Subcutaneous abdominal adipose tissue (tissue), 5 donors: Measurements from ENCODE around the gene CTDSP1.
A peak's percentile ranks its signal among the peaks of the same experiment; 100 is the strongest.

Source experiments
- H3K27ac ChIP-seq: one replicate; pipeline ENCODE4 v1.7.0; 2013; ENCODE audit warnings: low read depth, mild to moderate bottlenecking, inconsistent platforms, low read length, moderate library complexity
- H3K27me3 ChIP-seq, 5 donors: one replicate each; pipeline ENCODE4 v1.7.0; 2013; ENCODE audit warnings: low read length in 5 of 5, inconsistent platforms in 1 of 5; ENCODE audit not compliant: control insufficient read depth in 5 of 5, insufficient read depth in 4 of 5
- H3K36me3 ChIP-seq, 5 donors: one replicate each; pipeline ENCODE4 v1.7.0; 2013; ENCODE audit warnings: low read length in 5 of 5; ENCODE audit not compliant: control insufficient read depth in 5 of 5, insufficient read depth in 5 of 5
- H3K4me1 ChIP-seq, 5 donors: one replicate each; pipeline ENCODE4 v1.7.0; 2013; ENCODE audit warnings: low read length in 5 of 5, mild to moderate bottlenecking in 3 of 5, moderate library complexity in 1 of 5; ENCODE audit not compliant: control insufficient read depth in 5 of 5, insufficient read depth in 5 of 5
- H3K4me3 ChIP-seq, 5 donors: one replicate each; pipeline ENCODE4 v1.7.0; 2013; ENCODE audit warnings: low read length in 5 of 5, low read depth in 1 of 5
- H3K9ac ChIP-seq, 5 donors: one replicate each; pipeline ENCODE4 v1.7.0; 2013; ENCODE audit warnings: low read length in 5 of 5, mild to moderate bottlenecking in 4 of 5, moderate library complexity in 3 of 5
- H3K9me3 ChIP-seq, 5 donors: one replicate each; pipeline ENCODE4 v1.7.0; 2013; ENCODE audit warnings: low read length in 5 of 5; ENCODE audit not compliant: control insufficient read depth in 5 of 5
- donor health status: healthy.
- donor health status: healthy.
- donor health status: healthy.
- donor health status: healthy.
- donor health status: healthy.

The CTDSP1 gene

GRCh38 chr2:218398437-218399390 is 954 bp upstream of the CTDSP1 start:
- Histone ChIP-seq H3K4me1 (peaks cover 7 to 62% (median 54%) of the 10 kb centered on the region in 5 donors), H3K9me3 (no peaks in the 10 kb centered on the region), H3K4me3 (peak overlapping the region; percentile 65 to 93 (median 78)), H3K9ac (peak overlapping the region; percentile 73 to 85 (median 79)), H3K36me3 (peaks cover 0 to 24% (median 20%) of the 10 kb centered on the region in 5 donors), H3K27me3 (no peaks in the 10 kb centered on the region), H3K27ac (peak overlapping the region; percentile 95)

GRCh38 chr2:218400167-218400929 is 680 bp downstream of the CTDSP1 start:
- peaks cover 7 to 74% (median 66%) of the 10 kb centered on the region in 5 donors for H3K4me1 ChIP-seq

GRCh38 chr2:218400930-218401881 is 1.5 kb downstream of the CTDSP1 start:
- H3K9ac ChIP-seq, result peak overlapping the region in 3 of 5 donors; percentile 43 to 77 (median 75)
- H3K36me3 ChIP-seq, result peaks cover 0 to 42% (median 30%) of the 10 kb centered on the region in 5 donors
- peak overlapping the region; percentile 53 to 93 (median 77) for H3K4me3 ChIP-seq
- no peaks in the 10 kb centered on the region for H3K9me3 ChIP-seq
- H3K27me3 ChIP-seq, result no peaks in the 10 kb centered on the region
- H3K27ac ChIP-seq, result peak overlapping the region; percentile 37
- H3K4me1 ChIP-seq, result peaks cover 7 to 76% (median 68%) of the 10 kb centered on the region in 5 donors

More at GRCh38 chr2:218400167-218400929, 680 bp downstream of the CTDSP1 start:
- Histone ChIP-seq H3K27me3 (no peaks in the 10 kb centered on the region), H3K9me3 (no peaks in the 10 kb centered on the region), H3K27ac (peak overlapping the region; percentile 89), H3K36me3 (peaks cover 0 to 40% (median 30%) of the 10 kb centered on the region in 5 donors), H3K4me3 (peak overlapping the region in 4 of 5 donors; percentile 74 to 93 (median 78)), H3K9ac (peak overlapping the region in 4 of 5 donors; percentile 72 to 83 (median 75))

GRCh38 chr2:218401890-218402289 is 2.2 kb downstream of the CTDSP1 start:
- Histone ChIP-seq H3K9me3 (no peaks in the 10 kb centered on the region), H3K27ac (peak overlapping the region; percentile 37), H3K4me1 (peaks cover 10 to 75% (median 66%) of the 10 kb centered on the region in 5 donors), H3K9ac (peak overlapping the region in 3 of 5 donors; percentile 35 to 71 (median 43)), H3K4me3 (peak overlapping the region in 1 of 5 donors; percentile 77), H3K36me3 (peaks cover 0 to 42% (median 30%) of the 10 kb centered on the region in 5 donors), H3K27me3 (no peaks in the 10 kb centered on the region)

- no peaks in the 10 kb centered on the region for H3K9me3 ChIP-seq
- no peaks in the 10 kb centered on the region for H3K27me3 ChIP-seq
- peaks cover 0 to 42% (median 30%) of the 10 kb centered on the region in 5 donors for H3K36me3 ChIP-seq
- peak overlapping the region in 1 of 5 donors; percentile 71 for H3K9ac ChIP-seq
- H3K27ac ChIP-seq, result peak overlapping the region; percentile 37
- no peak overlapping the region for H3K4me3 ChIP-seq
- H3K4me1 ChIP-seq, result peaks cover 15 to 75% (median 66%) of the 10 kb centered on the region in 5 donors
These were observed 2.8 kb downstream of the CTDSP1 start for GRCh38 chr2:218402491-218402901.

GRCh38 chr2:218402911-218403411 is 3.3 kb downstream of the CTDSP1 start:
- no peaks in the 10 kb centered on the region for H3K27me3 ChIP-seq
- H3K27ac ChIP-seq, result peak overlapping the region; percentile 37
- H3K4me3 ChIP-seq, result no peak overlapping the region
- no peaks in the 10 kb centered on the region for H3K9me3 ChIP-seq
- no peak overlapping the region for H3K9ac ChIP-seq
- H3K4me1 ChIP-seq, result peaks cover 12 to 73% (median 65%) of the 10 kb centered on the region in 5 donors
- H3K36me3 ChIP-seq, result peaks cover 0 to 42% (median 30%) of the 10 kb centered on the region in 5 donors

- H3K36me3 ChIP-seq, result peaks cover 0 to 42% (median 30%) of the 10 kb centered on the region in 5 donors
- H3K27me3 ChIP-seq, result no peaks in the 10 kb centered on the region
- no peak overlapping the region for H3K4me3 ChIP-seq
- peaks cover 12 to 68% (median 59%) of the 10 kb centered on the region in 5 donors for H3K4me1 ChIP-seq
- H3K9me3 ChIP-seq, result no peaks in the 10 kb centered on the region
- H3K9ac ChIP-seq, result no peak overlapping the region
- H3K27ac ChIP-seq, result no peak overlapping the region
These were observed 4.1 kb downstream of the CTDSP1 start for GRCh38 chr2:218403810-218404209.

GRCh38 chr2:218404351-218405085 is 4.8 kb downstream of the CTDSP1 start:
- peaks cover 12 to 62% (median 54%) of the 10 kb centered on the region in 5 donors for H3K4me1 ChIP-seq
- H3K27me3 ChIP-seq, result no peaks in the 10 kb centered on the region
- no peak overlapping the region for H3K9ac ChIP-seq
- H3K27ac ChIP-seq, result peak overlapping the region; percentile 81
- peaks cover 0 to 42% (median 30%) of the 10 kb centered on the region in 5 donors for H3K36me3 ChIP-seq
- H3K4me3 ChIP-seq, result no peak overlapping the region
- no peaks in the 10 kb centered on the region for H3K9me3 ChIP-seq
